Esophagus squamous epithelium (tissue), 4 donors: ENCODE measurements around the gene SEC23A.

Source experiments
- POLR2A ChIP-seq, 4 donors: fragments of 450-650 bp; IDR thresholded peaks; one replicate each; pipeline ENCODE4 v1.6.1; 2017; ENCODE audit warnings: antibody characterized with exemption in 4 of 4, mild to moderate bottlenecking in 4 of 4, moderate library complexity in 3 of 4
- TF ChIP-seq, protein P1 (sequence below), 6 experiments: fragments of 450-650 bp in 4 of 6; fragments of 200-600 bp in 2 of 6; sonication (generic) in 2 of 6; IDR thresholded peaks; one replicate each; pipeline ENCODE4 v1.5.1; 2016 to 2019; ENCODE audit warnings: antibody characterized with exemption in 6 of 6, mild to moderate bottlenecking in 4 of 6, moderate library complexity in 4 of 6

DNA sequence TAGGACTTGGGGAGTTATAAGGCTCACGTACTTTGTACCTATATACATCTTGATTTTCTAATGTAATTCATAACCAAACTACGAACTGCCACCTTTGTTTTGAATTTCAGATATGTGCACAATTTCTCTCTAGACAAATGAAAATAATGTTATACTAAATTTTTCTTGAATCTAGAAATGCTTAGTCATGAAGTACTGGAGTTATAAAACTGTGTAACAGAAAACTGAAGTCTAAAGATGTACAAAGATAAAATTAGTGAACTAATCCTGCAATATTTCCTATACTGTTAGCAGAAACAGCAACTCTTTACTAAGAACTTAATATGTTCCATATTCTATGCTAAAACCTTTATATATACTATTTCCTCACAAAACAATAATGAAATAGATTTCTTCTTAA is 15.5 kb downstream of the SEC23A start:
- TF ChIP-seq, protein P1, sequence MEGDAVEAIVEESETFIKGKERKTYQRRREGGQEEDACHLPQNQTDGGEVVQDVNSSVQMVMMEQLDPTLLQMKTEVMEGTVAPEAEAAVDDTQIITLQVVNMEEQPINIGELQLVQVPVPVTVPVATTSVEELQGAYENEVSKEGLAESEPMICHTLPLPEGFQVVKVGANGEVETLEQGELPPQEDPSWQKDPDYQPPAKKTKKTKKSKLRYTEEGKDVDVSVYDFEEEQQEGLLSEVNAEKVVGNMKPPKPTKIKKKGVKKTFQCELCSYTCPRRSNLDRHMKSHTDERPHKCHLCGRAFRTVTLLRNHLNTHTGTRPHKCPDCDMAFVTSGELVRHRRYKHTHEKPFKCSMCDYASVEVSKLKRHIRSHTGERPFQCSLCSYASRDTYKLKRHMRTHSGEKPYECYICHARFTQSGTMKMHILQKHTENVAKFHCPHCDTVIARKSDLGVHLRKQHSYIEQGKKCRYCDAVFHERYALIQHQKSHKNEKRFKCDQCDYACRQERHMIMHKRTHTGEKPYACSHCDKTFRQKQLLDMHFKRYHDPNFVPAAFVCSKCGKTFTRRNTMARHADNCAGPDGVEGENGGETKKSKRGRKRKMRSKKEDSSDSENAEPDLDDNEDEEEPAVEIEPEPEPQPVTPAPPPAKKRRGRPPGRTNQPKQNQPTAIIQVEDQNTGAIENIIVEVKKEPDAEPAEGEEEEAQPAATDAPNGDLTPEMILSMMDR (IDR thresholded peaks at IDR 0.05) = no peak
- TF ChIP-seq POLR2A (IDR thresholded peaks at IDR 0.05) = no peak
